Measurements from ENCODE around the gene MRPL4. TPM values are rescaled to one million over a fixed set of nuclear protein-coding genes. Genes with fewer than 3 reads are reported as not detected.

The MRPL4 gene
- total and polyA plus RNA-seq, 2 experiments from 2014 or later: 92.0 to 171 TPM

- no peak overlapping the region for H3K4me2 ChIP-seq
- H3K79me2 ChIP-seq (replicated peaks; ENCODE audit: insufficient read depth): no peaks in the 10 kb centered on the region
- H3F3A ChIP-seq (replicated peaks; ENCODE audit: low read depth): no peaks in the 10 kb centered on the region
- Mint-ChIP-seq H3K9me3 (no peaks in the 10 kb centered on the region; the same call in 2 of the 3 replicates), H3K36me3 (ENCODE audit: low read depth) (peaks cover 8% of the 10 kb centered on the region), H3K27me3 (ENCODE audit: insufficient read depth, low read depth, poor library complexity) (peaks cover 2% of the 10 kb centered on the region), H3K4me1 (peaks cover 17% of the 10 kb centered on the region), H3K4me3 (no peak overlapping the region), H3K27ac (peak overlapping the region; percentile 93)
- H4K20me1 ChIP-seq (replicated peaks; ENCODE audit: insufficient read depth): no peaks in the 10 kb centered on the region
- H3K36me3 ChIP-seq (ENCODE audit: insufficient read depth): no peaks in the 10 kb centered on the region
- no peak overlapping the region for H3K4me3 ChIP-seq
- H3K27ac ChIP-seq (ENCODE audit: low read depth): peak overlapping the region; percentile 34; the same call in 1 of the 2 replicates
- no peaks in the 10 kb centered on the region for H3K27me3 ChIP-seq (ENCODE audit: insufficient read depth)
- H2AFZ ChIP-seq: no peak overlapping the region
- peak; percentile 87 for DNase-seq (ENCODE audit: low spot score)
- peak; percentile 95 for ATAC-seq
- no peaks in the 10 kb centered on the region; the same call in 1 of the 2 replicates for H3K9me2 ChIP-seq (ENCODE audit: insufficient read depth)
- TF ChIP-seq, protein P1, sequence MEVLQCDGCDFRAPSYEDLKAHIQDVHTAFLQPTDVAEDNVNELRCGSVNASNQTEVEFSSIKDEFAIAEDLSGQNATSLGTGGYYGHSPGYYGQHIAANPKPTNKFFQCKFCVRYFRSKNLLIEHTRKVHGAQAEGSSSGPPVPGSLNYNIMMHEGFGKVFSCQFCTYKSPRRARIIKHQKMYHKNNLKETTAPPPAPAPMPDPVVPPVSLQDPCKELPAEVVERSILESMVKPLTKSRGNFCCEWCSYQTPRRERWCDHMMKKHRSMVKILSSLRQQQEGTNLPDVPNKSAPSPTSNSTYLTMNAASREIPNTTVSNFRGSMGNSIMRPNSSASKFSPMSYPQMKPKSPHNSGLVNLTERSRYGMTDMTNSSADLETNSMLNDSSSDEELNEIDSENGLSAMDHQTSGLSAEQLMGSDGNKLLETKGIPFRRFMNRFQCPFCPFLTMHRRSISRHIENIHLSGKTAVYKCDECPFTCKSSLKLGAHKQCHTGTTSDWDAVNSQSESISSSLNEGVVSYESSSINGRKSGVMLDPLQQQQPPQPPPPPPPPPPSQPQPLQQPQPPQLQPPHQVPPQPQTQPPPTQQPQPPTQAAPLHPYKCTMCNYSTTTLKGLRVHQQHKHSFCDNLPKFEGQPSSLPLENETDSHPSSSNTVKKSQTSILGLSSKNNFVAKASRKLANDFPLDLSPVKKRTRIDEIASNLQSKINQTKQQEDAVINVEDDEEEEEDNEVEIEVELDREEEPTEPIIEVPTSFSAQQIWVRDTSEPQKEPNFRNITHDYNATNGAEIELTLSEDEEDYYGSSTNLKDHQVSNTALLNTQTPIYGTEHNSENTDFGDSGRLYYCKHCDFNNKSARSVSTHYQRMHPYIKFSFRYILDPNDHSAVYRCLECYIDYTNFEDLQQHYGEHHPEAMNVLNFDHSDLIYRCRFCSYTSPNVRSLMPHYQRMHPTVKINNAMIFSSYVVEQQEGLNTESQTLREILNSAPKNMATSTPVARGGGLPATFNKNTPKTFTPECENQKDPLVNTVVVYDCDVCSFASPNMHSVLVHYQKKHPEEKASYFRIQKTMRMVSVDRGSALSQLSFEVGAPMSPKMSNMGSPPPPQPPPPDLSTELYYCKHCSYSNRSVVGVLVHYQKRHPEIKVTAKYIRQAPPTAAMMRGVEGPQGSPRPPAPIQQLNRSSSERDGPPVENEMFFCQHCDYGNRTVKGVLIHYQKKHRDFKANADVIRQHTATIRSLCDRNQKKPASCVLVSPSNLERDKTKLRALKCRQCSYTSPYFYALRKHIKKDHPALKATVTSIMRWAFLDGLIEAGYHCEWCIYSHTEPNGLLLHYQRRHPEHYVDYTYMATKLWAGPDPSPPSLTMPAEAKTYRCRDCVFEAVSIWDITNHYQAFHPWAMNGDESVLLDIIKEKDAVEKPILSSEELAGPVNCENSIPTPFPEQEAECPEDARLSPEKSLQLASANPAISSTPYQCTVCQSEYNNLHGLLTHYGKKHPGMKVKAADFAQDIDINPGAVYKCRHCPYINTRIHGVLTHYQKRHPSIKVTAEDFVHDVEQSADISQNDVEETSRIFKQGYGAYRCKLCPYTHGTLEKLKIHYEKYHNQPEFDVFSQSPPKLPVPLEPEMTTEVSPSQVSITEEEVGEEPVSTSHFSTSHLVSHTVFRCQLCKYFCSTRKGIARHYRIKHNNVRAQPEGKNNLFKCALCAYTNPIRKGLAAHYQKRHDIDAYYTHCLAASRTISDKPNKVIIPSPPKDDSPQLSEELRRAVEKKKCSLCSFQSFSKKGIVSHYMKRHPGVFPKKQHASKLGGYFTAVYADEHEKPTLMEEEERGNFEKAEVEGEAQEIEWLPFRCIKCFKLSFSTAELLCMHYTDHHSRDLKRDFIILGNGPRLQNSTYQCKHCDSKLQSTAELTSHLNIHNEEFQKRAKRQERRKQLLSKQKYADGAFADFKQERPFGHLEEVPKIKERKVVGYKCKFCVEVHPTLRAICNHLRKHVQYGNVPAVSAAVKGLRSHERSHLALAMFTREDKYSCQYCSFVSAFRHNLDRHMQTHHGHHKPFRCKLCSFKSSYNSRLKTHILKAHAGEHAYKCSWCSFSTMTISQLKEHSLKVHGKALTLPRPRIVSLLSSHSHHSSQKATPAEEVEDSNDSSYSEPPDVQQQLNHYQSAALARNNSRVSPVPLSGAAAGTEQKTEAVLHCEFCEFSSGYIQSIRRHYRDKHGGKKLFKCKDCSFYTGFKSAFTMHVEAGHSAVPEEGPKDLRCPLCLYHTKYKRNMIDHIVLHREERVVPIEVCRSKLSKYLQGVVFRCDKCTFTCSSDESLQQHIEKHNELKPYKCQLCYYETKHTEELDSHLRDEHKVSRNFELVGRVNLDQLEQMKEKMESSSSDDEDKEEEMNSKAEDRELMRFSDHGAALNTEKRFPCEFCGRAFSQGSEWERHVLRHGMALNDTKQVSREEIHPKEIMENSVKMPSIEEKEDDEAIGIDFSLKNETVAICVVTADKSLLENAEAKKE (CRISPR knock-in tag; IDR thresholded peaks at IDR 0.05): peak; percentile 46; the same call in 1 of the 2 replicates
- no peak for TF ChIP-seq POLR2AphosphoS5 (IDR thresholded peaks at IDR 0.05; ENCODE audit: low read depth)
- peak; percentile 52 for TF ChIP-seq CREB1 (CRISPR knock-in tag; IDR thresholded peaks at IDR 0.05; ENCODE audit: low read depth)
- TF ChIP-seq CTCF (conservative IDR thresholded peaks at IDR 0.05; ENCODE audit: low read depth in 2 of 2): peak; percentile 56 to 62
- no peak for TF ChIP-seq STAT1 (IDR thresholded peaks at IDR 0.05; ENCODE audit: unreplicated experiment)
- 0 out of 2 replicates have a peak, but pooled peaks have one; percentile 18 for TF ChIP-seq ZNF331 (CRISPR knock-in tag; IDR thresholded peaks at IDR 0.05; ENCODE audit: low read depth)
- no peak for TF ChIP-seq EZH2 (IDR thresholded peaks at IDR 0.05; ENCODE audit: low read depth, unreplicated experiment)
- H3K4me1 ChIP-seq (ENCODE audit: insufficient read depth): no peaks in the 10 kb centered on the region
Measured at GRCh38 chr19:10219678-10220077, 32.3 kb upstream of the MRPL4 start.
